PC-3 (cell line): ENCODE data around the gene PADI3.

ENCODE experiments used
- CTCF ChIP-seq: fragments of 300-600 bp; sonication (generic); conservative IDR thresholded peaks from 2 replicates; pipeline ENCODE4 v1.5.1; 2017; ENCODE audit warnings: antibody characterized with exemption, low read depth, mild to moderate bottlenecking, low read length
- EZH2 ChIP-seq: fragments of 300-600 bp; sonication (generic); IDR thresholded peaks from one replicate; pipeline ENCODE4 v1.6.1; 2017; ENCODE audit warnings: antibody characterized with exemption, mild to moderate bottlenecking, low read length; ENCODE audit not compliant: unreplicated experiment
- EZH2phosphoT487 ChIP-seq: fragments of 300-600 bp; sonication (generic); IDR thresholded peaks from 2 replicates; pipeline ENCODE4 v1.6.1; 2018; ENCODE audit warnings: mild to moderate bottlenecking, antibody characterized with exemption, low read length, borderline replicate concordance

- no peak for TF ChIP-seq CTCF
- TF ChIP-seq EZH2phosphoT487: no peak
- no peak for TF ChIP-seq EZH2
These were observed 33.4 kb upstream of the PADI3 start for GRCh38 chr1:17215545-17215890.
